IMR-90 (cell line): ENCODE data around the gene CCT5. TPM values are rescaled to one million over a fixed set of nuclear protein-coding genes. Genes with fewer than 3 reads are reported as not detected.

Experiments used
- ATAC-seq: fragments of 200-7000 bp; cut with Tn5 transposase; 2 replicates; pipeline ENCODE4 v1.9.1; 2020; ENCODE audit warnings: low read depth, mild to moderate bottlenecking, moderate library complexity
- BruUV-seq: library from RNA; stranded (reverse); fragments of 400-500 nt; replicated peaks from 2 replicates; lab custom pipeline; 2021; lab: Mats Ljungman, UMichigan
- CTCF ChIA-PET: fragments of 300-600 bp; formaldehyde crosslinking; extraction: SDS; loops from one replicate; lab custom pipeline; 2021; ENCODE audit warnings: antibody characterized with exemption; lab: Yijun Ruan, JAX
- POLR2A ChIA-PET: fragments of 300-600 bp; sonication (Branson Sonifier 250); formaldehyde crosslinking; loops from one replicate; lab custom pipeline; 2022; ENCODE audit warnings: antibody characterized with exemption; ENCODE audit not compliant: unreplicated experiment; lab: Charles Lee
- DNase-seq: peaks from one replicate; pipeline ENCODE4 v3.0.0; 2013
- H2AFZ ChIP-seq: replicated peaks from 2 replicates; pipeline ENCODE3; 2013; ENCODE audit warnings: low read length, mild to moderate bottlenecking; ENCODE audit not compliant: poor library complexity
- H2AK5ac ChIP-seq: 2 replicates; pipeline ENCODE4 v1.6.1; 2013; ENCODE audit warnings: low read depth, low read length, inconsistent platforms
- H2AK9ac ChIP-seq: replicated peaks from 2 replicates; pipeline ENCODE3; 2013; ENCODE audit warnings: mild to moderate bottlenecking, low read depth, low read length, moderate library complexity; ENCODE audit not compliant: poor library complexity
- H2BK120ac ChIP-seq: 2 replicates; pipeline ENCODE4 v1.6.1; 2013; ENCODE audit warnings: low read depth, low read length, inconsistent platforms
- H2BK15ac ChIP-seq: 3 replicates; pipeline ENCODE4 v1.6.1; 2013; ENCODE audit warnings: low read depth, low read length, inconsistent platforms
- H2BK20ac ChIP-seq: 2 replicates; pipeline ENCODE4 v1.6.1; 2013; ENCODE audit warnings: low read depth, mild to moderate bottlenecking, inconsistent platforms, low read length, moderate library complexity
- H2BK5ac ChIP-seq: 2 replicates; pipeline ENCODE4 v1.6.1; 2013; ENCODE audit warnings: mild to moderate bottlenecking, low read depth, low read length, inconsistent platforms; ENCODE audit not compliant: poor library complexity, severe bottlenecking
- H3K14ac ChIP-seq: replicated peaks from 2 replicates; pipeline ENCODE4 v1.6.1; 2013; ENCODE audit warnings: low read depth, low read length, inconsistent platforms
- H3K18ac ChIP-seq: 2 replicates; pipeline ENCODE4 v1.6.1; 2013; ENCODE audit warnings: low read depth, low read length, control low read depth
- H3K23ac ChIP-seq: 2 replicates; pipeline ENCODE4 v1.6.1; 2013; ENCODE audit warnings: low read depth, low read length, inconsistent platforms
- H3K27ac ChIP-seq: 2 replicates; pipeline ENCODE4 v1.5.1; 2013; ENCODE audit warnings: mild to moderate bottlenecking, control low read depth, low read length; ENCODE audit not compliant: insufficient read depth
- H3K27me3 ChIP-seq: 2 replicates; pipeline ENCODE4 v1.6.1; 2013; ENCODE audit warnings: low read length; ENCODE audit not compliant: control insufficient read depth, insufficient read depth
- H3K36me3 ChIP-seq: 2 replicates; pipeline ENCODE4 v1.6.1; 2013; ENCODE audit warnings: low read length, mixed read lengths; ENCODE audit not compliant: control insufficient read depth, insufficient read depth
- H3K4ac ChIP-seq: 2 replicates; pipeline ENCODE4 v1.6.1; 2013; ENCODE audit warnings: low read depth, low read length, inconsistent platforms
- H3K4me1 ChIP-seq: 2 replicates; pipeline ENCODE4 v1.6.1; 2013; ENCODE audit warnings: low read length, mixed read lengths; ENCODE audit not compliant: control insufficient read depth, insufficient read depth
- H3K4me2 ChIP-seq: 2 replicates; pipeline ENCODE4 v1.6.1; 2013; ENCODE audit warnings: low read depth, mild to moderate bottlenecking, control low read depth, low read length, moderate library complexity
- H3K4me3 ChIP-seq: 2 replicates; pipeline ENCODE4 v1.5.1; 2013; ENCODE audit warnings: low read depth, mild to moderate bottlenecking, control low read depth, low read length, moderate library complexity; ENCODE audit not compliant: insufficient read depth
- H3K56ac ChIP-seq: 2 replicates; pipeline ENCODE4 v1.6.1; 2013; ENCODE audit warnings: low read length, inconsistent platforms; ENCODE audit not compliant: insufficient read depth; ENCODE audit errors: extremely low read depth
- H3K79me1 ChIP-seq, 2 experiments: 2 replicates each; pipeline ENCODE4 v1.6.1; 2013; ENCODE audit warnings: low read length in 2 of 2, inconsistent platforms in 1 of 2, low read depth in 1 of 2
- H3K9ac ChIP-seq: 2 replicates; pipeline ENCODE4 v1.6.1; 2013; ENCODE audit warnings: low read depth, low read length, control low read depth
- H3K9me1 ChIP-seq: 2 replicates; pipeline ENCODE4 v1.6.1; 2013; ENCODE audit warnings: low read length, inconsistent platforms; ENCODE audit not compliant: insufficient read depth
- H3K9me3 ChIP-seq: 2 replicates; pipeline ENCODE4 v1.6.1; 2013; ENCODE audit warnings: low read length; ENCODE audit not compliant: control insufficient read depth, insufficient read depth
- H4K20me1 ChIP-seq: 2 replicates; pipeline ENCODE4 v1.6.1; 2013; ENCODE audit warnings: low read length, inconsistent platforms; ENCODE audit not compliant: insufficient read depth
- H4K5ac ChIP-seq: 2 replicates; pipeline ENCODE4 v1.6.1; 2013; ENCODE audit warnings: mild to moderate bottlenecking, low read depth, low read length, control low read depth
- H4K8ac ChIP-seq, 2 experiments: 2 replicates each; pipeline ENCODE4 v1.6.1; 2013; ENCODE audit warnings: low read depth in 2 of 2, low read length in 2 of 2, control low read depth in 1 of 2, inconsistent platforms in 1 of 2
- H4K91ac ChIP-seq: 2 replicates; pipeline ENCODE4 v1.6.1; 2013; ENCODE audit warnings: low read depth, low read length, inconsistent platforms; ENCODE audit not compliant: insufficient read depth
- BHLHE40 ChIP-seq: fragments of 150-350 bp; IDR thresholded peaks from 2 replicates; pipeline ENCODE4 v1.6.1; 2016; ENCODE audit warnings: mild to moderate bottlenecking, low read depth, low read length
- CEBPB ChIP-seq: IDR thresholded peaks from 2 replicates; pipeline ENCODE4 v1.6.1; 2012; ENCODE audit warnings: low read depth, low read length, improper control_type of control experiment
- CTCF ChIP-seq: conservative IDR thresholded peaks from 2 replicates; pipeline ENCODE4 v1.5.1; 2012; ENCODE audit warnings: mild to moderate bottlenecking, low read depth, low read length, improper control_type of control experiment
- MAFK ChIP-seq: IDR thresholded peaks from 2 replicates; pipeline ENCODE4 v1.6.1; 2012; ENCODE audit warnings: low read depth, low read length, improper control_type of control experiment
- MAZ ChIP-seq: IDR thresholded peaks from 2 replicates; pipeline ENCODE4 v1.6.1; 2012; ENCODE audit warnings: low read depth, mild to moderate bottlenecking, low read length, improper control_type of control experiment, moderate library complexity, borderline replicate concordance
- MXI1 ChIP-seq: IDR thresholded peaks from 2 replicates; pipeline ENCODE4 v1.6.1; 2012; ENCODE audit warnings: low read depth, mild to moderate bottlenecking, low read length, moderate library complexity, borderline replicate concordance
- POLR2A ChIP-seq: IDR thresholded peaks from 2 replicates; pipeline ENCODE4 v1.6.1; 2012; ENCODE audit warnings: mild to moderate bottlenecking, low read depth, low read length
- RFX5 ChIP-seq: IDR thresholded peaks from 2 replicates; pipeline ENCODE4 v1.8.0; 2012; ENCODE audit warnings: low read depth, mild to moderate bottlenecking, low read length, moderate library complexity
- USF2 ChIP-seq: fragments of 150-350 bp; IDR thresholded peaks from 2 replicates; pipeline ENCODE4 v1.6.1; 2017; ENCODE audit warnings: mild to moderate bottlenecking, antibody characterized with exemption, low read length, low read depth
- WGBS, 2 experiments: methylation state at CpG; one replicate each; pipeline versions ENCODE4 v1.1.5 to v1.1.7; 2013; ENCODE audit warnings: missing lambda C conversion rate in 2 of 2; ENCODE audit not compliant: insufficient read length in 1 of 2; ENCODE audit errors: extremely low coverage in 2 of 2; 5-methylcytosine and 5-hydroxymethylcytosine counted together
- dilution Hi-C: fragments of 300-500 bp; cut with HindIII; formaldehyde crosslinking; loops from one replicate; pipeline ENCODE4 v1.14.3; 2018; ENCODE audit warnings: low sequenced_read_pairs; ENCODE audit not compliant: unreplicated experiment
- in situ Hi-C: fragments of 300-500 bp; cut with MboI; formaldehyde crosslinking; loops from 3 replicates; pipeline ENCODE4 v1.14.3; 2019; ENCODE audit warnings: low sequenced_read_pairs, inconsistent platforms, mixed read lengths
- intact Hi-C: fragments of 100-400 bp; cut with micrococcal nuclease; formaldehyde crosslinking; loops from 2 replicates; pipeline ENCODE4 v1.10.0; 2022
- polyA plus RNA-seq, 3 experiments: library from polyadenylated mRNA; depleted of rRNA; stranded (reverse); fragments of >200 nt; gene quantifications; 2 replicates each; pipeline ENCODE4 v1.2.3, GENCODE V29; 2012; ENCODE audit warnings: low replicate concordance in 1 of 3
- total RNA-seq: library from RNA; depleted of rRNA; stranded (reverse); fragments of >200 nt; gene quantifications from 2 replicates; pipeline ENCODE4 v1.2.3, GENCODE V29; 2012
- TF ChIP-seq, protein P1 (sequence below): fragments of 150-350 bp; IDR thresholded peaks from 2 replicates; pipeline ENCODE4 v1.6.1; 2016; ENCODE audit warnings: low read depth, mild to moderate bottlenecking, low read length, moderate library complexity, borderline replicate concordance

CCT5 gene
- total and polyA plus RNA-seq, 2 of the 4 experiments (the other 2 are of a cell fraction): 358 to 481 TPM

DNA sequence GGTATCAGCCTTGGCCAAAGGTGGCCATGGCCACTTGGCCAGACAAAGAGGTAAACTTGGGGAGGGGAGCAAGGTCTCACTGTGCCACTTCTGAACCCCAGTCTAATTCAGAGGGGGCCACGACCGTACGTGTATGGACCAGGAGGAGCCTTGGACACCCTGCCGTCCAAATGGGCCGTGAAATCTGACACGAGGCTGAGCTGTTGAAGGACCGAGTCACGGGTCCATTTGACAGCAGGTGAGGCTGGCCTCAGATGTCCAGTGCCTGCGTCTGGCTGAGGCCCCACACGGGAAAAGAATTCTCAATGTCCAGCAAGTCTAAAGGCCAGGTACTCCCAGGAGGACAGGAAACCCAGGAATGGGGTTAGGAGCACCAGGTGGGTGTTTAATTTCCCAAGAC lies 39.9 kb downstream of the CCT5 start:
- Histone ChIP-seq H2AK5ac (no peak overlapping the region), H2AFZ (no peak overlapping the region), H3K36me3 (no peaks in the 10 kb centered on the region), H3K4me1 (no peaks in the 10 kb centered on the region; the same call in 1 of the 2 replicates), H2BK5ac (no peak overlapping the region), H4K5ac (no peak overlapping the region), H3K4me3 (no peak overlapping the region), H2BK20ac (no peak overlapping the region), H3K18ac (no peak overlapping the region), H2BK15ac (no peak overlapping the region), H4K8ac (no peak overlapping the region), H4K20me1 (no peaks in the 10 kb centered on the region), H3K27ac (no peak overlapping the region), H3K14ac (no peak overlapping the region), H2BK120ac (no peak overlapping the region), H3K23ac (no peak overlapping the region), H3K56ac (no peak overlapping the region), H2AK9ac (no peak overlapping the region), H3K79me1 (no peaks in the 10 kb centered on the region; a peak in 1 of 4 replicates), H3K9me3 (no peaks in the 10 kb centered on the region), H4K91ac (no peak overlapping the region), H3K27me3 (no peaks in the 10 kb centered on the region), H3K9me1 (peaks cover 7% of the 10 kb centered on the region; the same call in 1 of the 2 replicates), H3K4me2 (no peak overlapping the region), H3K9ac (no peak overlapping the region), H3K4ac (no peak overlapping the region)
- dilution Hi-C loops (no loop called here), in situ Hi-C loops (loop anchor here (5.0 kb wide), 1 partner anchor 127 kb away; no protein-coding TSS in a partner anchor), intact Hi-C loops (loop anchor here (5.0 kb wide), 1 partner anchor 42 kb away; no protein-coding TSS in a partner anchor)
- WGBS, 2 experiments: 91% methylated on average over 8 of the region's 10 CpGs; no CpG with 5 or more reads in 1 of the 2 experiments
- TF ChIP-seq RFX5 (no peak), CEBPB (no peak), BHLHE40 (no peak), POLR2A (no peak), MXI1 (no peak), USF2 (no peak), MAZ (no peak), MAFK (no peak), CTCF (no peak)
- TF ChIP-seq, protein P1, sequence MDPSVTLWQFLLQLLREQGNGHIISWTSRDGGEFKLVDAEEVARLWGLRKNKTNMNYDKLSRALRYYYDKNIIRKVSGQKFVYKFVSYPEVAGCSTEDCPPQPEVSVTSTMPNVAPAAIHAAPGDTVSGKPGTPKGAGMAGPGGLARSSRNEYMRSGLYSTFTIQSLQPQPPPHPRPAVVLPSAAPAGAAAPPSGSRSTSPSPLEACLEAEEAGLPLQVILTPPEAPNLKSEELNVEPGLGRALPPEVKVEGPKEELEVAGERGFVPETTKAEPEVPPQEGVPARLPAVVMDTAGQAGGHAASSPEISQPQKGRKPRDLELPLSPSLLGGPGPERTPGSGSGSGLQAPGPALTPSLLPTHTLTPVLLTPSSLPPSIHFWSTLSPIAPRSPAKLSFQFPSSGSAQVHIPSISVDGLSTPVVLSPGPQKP: no peak
- BruUV-seq: no TSS peak
- DNase-seq (no peak), ATAC-seq (no peak)
- ChIA-PET CTCF (interaction anchor here (1.1 to 1.2 kb wide), 2 partner anchors 36 to 136 kb away, joined by 4 to 6 read pairs; no protein-coding TSS in a partner anchor), POLR2A (no interaction called here)
